Kidney tubule cell (primary cell): ENCODE data around the gene GTPBP4.
"Not testable (repeated sequence)": the region's sequence is repeated elsewhere in the genome, so short reads cannot be mapped to it uniquely, and the experiment has no call there.

ENCODE experiments used
- DNase-seq: peaks from one replicate; pipeline ENCODE4 v3.0.0-alpha.2; 2018; ENCODE audit warnings: low spot score

Gene GTPBP4

DNA sequence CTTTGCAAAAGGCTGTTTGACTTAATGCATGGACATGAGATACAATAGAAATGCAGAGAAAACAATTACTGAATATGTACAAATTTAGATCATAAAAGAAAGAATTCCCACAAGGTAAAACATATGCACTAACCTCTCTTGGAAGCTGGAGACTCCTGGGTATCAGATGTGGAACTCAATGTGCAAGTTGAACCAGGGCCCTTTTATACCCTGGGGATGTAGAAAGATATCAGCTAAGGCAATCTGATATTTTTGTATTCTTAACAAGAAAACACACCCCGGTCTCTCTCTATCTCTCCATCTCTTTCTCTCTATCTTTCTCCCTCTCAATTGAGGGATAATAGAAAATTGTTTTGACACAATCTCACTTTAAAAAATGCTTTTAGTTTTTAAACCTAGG, 37.4 kb downstream of the GTPBP4 start, which contains the start of gene IDI2:
IDI2 (minus strand) TSS at position 177 of the 400 bp plus-strand sequence. CDS start 1,136 bp downstream, outside the sequence.
- no peak for DNase-seq

DNA sequence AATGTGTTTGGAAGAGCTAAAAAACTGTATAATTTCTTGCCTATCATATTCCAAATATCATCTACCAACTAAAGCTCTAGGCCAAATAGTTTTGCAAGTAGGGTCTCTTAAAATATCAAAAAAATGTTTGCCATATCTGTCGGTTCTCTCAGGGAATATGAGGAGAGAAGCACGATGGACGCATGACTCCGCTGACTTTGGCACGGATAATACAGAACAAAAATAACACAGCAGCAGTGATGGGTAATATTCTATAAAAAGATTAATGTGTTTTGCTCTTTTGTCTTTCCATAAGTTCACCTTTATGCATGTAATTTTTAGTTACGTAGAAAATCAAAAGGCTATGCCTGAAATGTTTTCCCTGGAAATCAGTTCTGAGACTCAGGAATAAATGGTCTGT, 38.3 kb downstream of the GTPBP4 start:
- DNase-seq = no peak

DNA sequence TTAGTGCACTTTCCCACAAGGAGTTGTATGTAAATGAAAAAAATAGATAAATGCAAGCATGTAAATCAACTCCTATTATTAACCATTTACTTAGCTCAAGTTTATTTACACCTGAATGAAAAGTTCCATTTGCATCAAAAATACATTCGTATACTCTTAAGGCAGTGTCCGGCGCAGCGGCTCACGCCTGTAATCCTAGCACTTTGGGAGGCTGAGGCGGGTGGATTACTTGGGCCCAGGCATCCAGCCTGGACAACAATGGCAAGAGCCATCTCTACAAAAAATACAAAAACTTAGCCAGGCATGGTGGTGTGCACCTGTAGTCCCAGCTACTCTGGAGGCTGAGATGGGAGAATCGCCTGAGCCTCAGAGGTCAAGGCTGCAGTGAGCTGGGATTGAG, 41.6 kb downstream of the GTPBP4 start:
- no peak for DNase-seq

DNA sequence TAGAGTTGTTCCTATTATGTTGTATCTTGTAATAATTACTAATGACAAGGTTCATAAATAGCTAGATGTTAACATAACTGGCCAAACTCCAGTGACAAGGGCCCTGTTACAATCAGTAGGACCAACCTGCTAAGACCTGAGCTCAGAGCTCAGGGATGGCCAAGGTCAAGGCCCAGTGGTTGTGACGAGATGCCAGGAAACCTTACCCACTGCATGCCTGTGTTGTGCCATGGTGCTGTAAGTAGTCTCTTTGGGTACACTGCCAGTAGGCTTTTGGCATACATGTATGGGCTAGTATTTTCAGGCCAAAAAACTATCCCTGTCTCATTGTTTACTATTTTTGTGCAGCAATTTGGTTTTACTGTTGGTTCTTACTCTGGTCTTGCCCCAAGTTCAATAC, 45.4 kb downstream of the GTPBP4 start:
- DNase-seq = no peak

DNA sequence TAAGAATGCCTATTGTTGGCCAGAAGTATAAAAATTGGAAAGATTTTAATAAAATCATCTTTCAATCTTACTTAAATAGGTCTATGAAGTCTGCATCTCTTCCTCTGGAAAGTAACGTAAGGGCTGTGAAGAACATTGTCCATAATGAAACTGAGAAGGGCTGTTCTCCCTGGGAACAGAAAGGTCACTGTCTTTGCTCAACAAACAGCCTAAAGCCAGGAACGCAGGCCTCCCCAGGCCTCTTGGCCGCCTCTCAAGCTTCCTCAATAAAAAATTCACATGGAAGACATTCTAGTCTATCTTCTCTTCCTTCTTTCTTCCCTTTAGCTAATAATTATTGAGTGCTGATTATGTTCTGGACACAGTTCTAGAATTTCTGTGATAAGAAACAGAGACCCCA, 46.5 kb downstream of the GTPBP4 start:
- DNase-seq = no peak

DNA sequence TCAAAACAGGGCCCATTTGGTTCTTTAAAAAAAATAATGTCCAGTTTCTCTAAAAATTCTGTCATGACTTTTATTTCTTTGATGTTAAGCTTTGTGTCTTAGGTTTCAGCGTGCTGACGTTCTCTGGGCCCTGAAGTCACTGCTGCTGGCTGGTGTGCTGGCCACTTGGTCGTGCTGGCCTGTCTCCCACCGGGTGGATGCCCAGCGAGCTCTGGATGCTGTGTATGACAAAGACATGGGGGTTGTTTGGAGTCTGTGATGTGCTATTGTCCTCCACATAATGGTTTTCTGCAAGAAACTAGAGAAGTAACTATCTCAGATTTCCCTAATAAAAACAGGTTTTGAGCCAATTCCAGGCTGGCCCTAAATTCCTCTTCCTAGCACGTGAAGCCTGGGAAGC, 47.0 kb downstream of the GTPBP4 start:
- no peak for DNase-seq

DNA sequence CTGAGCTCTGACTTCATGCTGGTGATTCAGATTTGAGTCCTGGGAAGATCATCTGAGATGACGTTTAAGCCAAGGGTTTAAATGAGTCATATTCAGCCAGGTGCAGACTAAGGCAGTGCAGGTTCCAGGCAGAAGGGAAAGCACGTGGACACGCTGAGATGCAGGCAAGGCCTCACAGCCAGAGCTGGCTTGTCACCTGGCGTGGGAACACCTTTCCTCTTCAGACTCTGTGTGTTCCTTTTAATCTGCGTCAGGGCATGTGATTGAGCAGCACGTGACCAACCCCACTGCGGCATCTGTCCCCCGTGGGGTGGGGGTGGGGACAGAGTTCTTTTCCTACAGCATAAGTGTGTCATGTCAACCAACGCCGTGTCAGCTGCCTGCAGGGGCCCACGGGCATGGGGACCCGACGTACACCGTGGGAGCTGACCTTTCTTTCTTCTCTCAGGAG, 48.1 kb downstream of the GTPBP4 start:
- peak; percentile 92 for DNase-seq

DNA sequence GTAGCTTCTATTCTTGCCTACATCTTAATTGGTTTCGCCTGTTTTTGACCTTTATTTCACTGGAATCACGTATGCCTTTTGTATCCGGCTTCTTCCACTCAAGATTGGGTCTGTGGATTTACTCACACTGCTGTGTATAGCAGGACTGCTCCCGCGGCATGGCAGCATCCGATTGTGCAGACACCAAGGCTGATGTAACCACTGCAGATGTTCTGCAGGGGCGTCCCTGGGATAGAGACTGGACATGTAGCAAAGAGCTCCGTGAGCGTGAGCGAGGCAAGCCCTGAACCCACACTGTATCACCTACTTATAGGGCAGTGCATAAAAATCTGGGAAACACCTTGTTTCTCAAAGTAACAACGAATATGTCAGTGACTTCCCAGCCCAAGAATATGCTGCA, 48.9 kb downstream of the GTPBP4 start:
- no peak for DNase-seq

DNA sequence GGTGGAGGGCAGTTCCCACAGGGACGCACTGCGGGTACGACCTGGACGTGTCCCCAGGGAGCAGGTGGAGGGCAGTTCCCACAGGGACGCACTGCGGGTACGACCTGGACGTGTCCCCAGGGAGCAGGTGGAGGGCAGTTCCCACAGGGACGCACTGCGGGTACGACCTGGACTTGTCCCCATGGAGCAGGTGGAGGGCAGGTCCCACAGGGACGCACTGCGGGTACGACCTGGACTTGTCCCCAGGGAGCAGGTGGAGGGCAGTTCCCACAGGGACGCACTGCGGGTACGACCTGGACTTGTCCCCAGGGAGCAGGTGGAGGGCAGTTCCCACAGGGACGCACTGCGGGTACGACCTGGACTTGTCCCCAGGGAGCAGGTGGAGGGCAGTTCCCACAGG, 50.5 kb downstream of the GTPBP4 start:
- DNase-seq = not testable (repeated sequence)

DNA sequence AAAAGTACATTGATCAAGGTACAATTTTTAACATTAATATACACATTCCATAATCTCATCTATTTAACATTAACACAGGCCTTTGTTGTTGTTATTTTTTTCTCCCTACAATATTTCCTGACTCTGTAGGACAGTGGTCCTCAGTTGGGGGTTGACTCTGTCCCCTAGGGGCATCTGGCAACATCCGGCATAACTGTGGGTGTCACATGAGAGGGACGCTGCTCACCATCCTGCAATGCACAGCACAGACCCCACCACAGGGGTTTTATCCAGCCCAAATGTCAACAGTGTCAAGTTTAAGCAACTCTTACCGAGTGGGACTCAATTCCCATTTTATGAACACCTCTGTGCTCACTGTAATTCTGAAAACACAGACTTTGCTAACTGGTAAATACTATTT, 51.9 kb downstream of the GTPBP4 start:
- no peak for DNase-seq

DNA sequence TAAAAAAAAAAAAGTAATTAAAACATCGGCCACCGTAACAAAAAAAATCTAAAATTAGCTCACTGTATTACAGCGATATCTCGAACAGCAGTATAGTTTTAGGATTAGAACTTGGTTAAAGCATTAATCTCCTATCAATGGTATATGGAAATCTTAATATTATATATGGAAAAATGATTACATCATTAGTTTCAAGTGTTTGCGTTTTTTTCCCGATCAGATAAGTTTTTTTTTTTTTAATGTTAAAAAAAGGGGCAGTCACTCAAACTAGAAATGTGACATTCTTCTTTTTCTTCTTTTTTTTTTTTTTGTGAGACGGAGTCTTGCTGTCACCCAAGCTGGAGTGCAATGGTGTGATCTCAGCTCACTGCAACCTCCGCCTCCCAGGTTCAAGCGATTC, 53.3 kb downstream of the GTPBP4 start:
- no peak for DNase-seq

DNA sequence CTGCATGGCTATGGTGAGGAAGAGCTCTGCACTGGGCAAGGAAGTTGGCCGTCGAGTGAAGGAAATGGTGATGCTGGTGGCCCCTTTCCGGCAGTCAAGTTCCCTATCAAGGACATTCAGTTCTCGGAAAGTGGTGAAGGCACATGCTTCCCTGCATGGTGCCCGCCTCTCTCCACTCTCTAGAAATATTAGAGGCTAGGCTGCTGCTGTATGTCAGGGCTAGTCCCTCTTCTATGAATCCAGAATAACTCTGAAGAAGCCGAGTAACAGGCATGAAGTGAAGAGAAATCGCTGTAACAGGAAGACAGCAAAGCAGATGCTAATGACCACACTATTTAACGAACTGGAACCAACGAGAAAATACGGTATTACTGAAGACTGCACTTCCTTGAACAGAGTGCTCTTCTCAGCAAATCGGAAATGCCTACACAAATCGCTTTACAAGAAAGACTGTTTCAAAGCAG, 55.3 kb downstream of the GTPBP4 start:
- no peak for DNase-seq

DNA sequence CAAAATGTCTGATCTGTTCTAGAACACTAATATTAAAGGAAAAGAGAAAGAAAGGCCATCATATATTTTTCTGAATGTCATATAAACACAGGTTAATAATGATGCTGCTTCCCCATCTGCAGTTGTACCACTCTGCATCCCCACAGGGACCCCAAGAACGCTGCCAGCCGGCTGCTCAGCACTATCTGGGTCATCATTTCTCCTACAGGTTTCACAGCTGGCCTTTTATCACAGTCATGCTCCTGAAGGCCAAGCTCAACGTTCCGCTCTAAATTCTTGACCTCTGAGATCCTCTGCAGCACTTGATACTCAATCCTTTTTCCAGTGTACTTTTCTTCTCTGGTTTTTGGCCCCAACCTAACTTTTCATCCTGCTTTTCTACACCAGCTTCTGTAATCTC, 55.9 kb downstream of the GTPBP4 start:
- DNase-seq = no peak

DNA sequence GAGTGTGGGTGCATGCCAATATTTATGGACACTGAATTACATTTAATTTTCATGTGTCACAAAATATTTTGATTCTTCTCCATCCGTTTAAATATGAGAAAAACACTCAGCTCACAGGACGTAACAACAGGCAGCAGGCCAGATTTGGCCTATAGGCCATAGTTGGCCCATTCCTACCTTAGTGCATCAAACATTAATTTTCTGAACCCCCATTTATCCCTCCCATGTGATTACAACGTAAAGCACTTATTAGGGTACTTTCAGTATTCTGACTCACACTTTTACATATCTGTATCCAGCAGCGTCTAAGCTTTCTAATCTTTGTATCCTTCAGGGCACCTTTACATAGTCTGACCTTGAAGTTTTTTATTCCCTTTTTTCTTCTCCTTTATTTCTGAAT, 56.7 kb downstream of the GTPBP4 start:
- no peak for DNase-seq

DNA sequence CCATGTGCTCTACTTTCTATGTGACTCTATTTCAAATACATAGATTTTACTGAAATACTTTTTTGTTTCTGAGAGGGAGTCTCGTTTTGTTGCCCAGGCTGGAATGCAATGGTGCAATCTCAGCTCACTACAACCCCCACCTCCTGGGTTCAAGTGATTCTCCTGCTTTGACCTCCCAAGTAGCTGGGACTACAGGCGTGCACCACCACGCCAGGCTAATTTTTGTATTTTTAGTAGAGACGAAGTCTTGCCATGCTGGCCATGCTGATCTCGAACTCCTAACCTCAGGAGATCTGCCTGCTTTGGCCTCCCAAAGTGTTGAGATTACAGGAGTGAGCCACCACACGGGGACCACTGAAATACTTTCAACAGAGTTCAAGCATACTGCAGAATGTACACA, 57.2 kb downstream of the GTPBP4 start:
- DNase-seq = no peak

DNA sequence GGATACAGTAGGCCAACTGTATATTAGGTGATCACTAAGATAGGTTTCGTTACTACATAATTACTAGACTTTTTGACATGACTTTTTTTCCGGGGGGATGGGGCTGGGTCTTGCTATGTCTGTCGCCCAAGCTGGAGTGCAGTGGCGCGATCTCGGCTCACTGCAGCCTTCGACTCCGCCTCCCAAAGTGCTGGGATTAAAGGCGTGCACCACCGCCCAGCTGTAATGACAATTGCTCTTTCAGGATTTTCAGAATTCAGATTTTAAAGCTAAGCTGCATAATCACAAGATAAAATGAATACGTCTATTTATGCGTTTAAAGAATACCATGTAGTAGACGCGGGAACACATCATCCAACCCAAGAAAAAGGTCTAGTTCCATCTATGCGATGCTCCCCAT, 59.7 kb downstream of the GTPBP4 start:
- DNase-seq = peak; percentile 24

DNA sequence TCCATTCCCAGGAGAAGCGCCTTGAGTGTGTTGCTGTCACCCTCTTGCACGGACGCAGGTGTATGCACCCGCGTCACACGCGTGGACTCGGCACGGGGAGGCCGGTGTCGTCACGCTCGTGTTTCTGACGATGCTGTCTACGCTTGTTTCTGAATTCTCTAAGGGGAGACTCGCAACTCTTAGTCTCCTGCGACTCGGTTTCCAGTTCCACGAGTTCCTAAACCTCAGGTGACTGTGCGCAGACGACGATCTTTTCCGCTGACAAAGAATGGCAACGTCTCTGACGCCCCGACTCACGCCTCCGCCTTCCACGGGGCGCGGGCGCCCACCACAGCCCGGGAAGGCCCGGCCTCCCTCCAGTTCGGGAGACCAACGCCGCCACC, 60.1 kb downstream of the GTPBP4 start:
- no peak for DNase-seq

DNA sequence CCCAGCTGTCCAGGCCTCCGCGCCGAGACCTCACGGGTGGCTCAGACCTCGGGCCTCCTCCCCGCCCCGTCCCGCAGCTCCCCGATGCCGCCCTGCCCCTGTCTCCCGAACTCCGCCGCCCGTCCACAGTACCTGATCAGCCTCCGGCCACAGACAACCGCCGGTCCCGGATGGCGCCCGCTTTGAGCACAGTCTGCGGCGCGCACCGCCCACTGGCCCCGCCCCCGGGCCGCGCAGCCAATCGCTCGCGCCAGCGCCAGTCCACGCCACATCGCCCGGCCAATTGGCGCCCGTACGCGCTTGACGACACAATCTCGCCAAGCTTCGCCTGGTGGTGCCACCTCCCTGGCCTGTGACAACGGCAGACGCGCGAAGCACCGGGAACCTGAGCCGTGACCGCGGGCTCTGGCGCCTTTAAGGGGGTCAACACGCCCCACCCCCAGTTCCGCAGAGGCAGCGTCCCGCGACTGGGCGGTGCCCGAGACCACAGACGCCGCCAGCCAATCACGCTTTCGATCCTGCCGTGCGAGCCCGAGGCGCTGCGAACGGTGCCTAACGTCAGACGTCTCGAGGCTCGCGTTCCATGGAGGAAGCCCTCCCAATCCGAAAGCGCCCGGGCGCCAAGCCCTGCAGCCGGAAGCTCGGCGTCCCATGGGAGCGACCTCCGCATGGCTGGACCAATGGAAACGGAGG, 60.6 kb downstream of the GTPBP4 start, which contains the start of gene IDI1:
IDI1 (minus strand) TSS at position 388 of the 693 bp plus-strand sequence; CDS start at position 272, 116 bp downstream.
- DNase-seq = peak; percentile 99

DNA sequence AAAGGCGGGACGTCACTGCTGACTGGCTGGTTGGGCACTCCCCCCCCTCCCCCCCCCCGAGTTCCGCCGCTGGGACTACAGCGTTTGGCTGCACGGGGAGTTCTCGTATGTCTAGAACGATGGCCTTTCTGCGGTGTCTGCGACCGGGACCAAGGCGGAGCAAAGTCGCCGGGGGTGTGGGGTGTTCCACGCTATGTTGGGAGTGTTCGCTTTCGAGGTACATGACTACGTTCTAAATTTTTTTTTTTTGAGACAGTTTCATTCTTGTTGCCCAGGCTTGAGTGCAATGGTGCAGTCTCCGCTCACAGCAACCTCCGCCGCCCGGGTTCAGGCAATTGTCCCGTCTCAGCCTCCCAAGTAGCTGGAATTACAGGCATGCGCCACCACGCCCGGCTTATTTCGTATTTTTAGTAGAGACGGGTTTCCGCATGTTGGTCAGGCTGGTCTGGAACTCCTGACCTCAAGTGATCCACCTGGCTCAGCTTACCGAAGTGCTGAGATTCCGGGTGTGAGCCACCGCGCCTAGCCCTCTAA, 61.3 kb downstream of the GTPBP4 start:
- no peak for DNase-seq

DNA sequence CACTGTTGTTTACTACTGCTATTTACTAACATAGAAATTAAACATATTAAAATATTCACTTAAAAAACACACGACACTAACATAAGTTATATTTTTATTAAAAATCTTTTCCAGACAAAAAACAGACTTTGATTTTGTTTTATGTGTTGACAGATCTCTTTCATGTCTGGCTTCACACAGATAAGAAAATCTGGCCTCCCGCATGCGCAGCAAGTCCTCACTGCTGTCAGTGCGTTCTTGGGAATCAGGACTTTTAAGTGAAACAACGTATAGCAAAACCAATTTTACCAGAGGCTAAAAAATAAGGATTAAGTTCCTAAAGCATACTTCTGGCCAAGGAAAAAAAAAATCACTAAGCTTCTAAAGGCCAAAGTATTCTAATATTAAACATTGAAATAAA, 61.9 kb downstream of the GTPBP4 start:
- DNase-seq = no peak

DNA sequence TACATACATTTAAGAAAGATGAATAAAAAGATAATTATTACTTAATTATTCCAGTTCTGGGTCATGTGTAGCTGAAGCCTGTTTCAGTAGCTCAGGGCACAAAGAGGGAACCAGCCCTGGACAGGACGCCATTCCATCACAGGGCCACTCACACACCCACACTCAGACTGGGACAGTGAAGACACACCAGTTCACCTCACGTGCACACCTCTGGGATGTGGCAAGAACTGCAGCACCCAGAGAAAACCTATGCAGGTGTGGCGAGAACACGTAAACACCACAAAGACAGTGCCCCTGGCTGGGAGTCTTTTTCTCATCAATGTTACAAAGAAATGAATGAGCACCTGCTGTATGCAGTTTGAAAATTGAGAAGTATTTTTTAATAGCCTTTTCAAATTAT, 62.3 kb downstream of the GTPBP4 start:
- DNase-seq = peak; percentile 35

DNA sequence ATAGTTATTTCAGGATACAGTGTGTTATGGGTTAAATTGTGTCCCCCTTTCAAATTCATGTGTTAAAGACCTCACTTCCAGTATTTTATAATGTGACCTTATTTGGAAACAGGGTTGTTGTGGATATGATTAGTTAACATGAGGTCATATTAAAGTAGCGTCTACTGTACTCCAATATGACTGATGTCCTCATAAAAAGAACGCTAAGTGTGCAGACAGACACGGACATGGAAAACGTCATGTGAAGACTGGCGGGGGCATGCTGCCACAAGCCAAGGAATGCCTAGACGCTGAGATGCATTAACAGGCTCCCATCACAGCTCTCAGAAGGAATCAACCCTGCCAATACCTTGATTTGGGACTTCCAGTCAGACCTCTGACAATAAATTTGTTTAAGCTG, 66.5 kb downstream of the GTPBP4 start:
- DNase-seq = no peak

DNA sequence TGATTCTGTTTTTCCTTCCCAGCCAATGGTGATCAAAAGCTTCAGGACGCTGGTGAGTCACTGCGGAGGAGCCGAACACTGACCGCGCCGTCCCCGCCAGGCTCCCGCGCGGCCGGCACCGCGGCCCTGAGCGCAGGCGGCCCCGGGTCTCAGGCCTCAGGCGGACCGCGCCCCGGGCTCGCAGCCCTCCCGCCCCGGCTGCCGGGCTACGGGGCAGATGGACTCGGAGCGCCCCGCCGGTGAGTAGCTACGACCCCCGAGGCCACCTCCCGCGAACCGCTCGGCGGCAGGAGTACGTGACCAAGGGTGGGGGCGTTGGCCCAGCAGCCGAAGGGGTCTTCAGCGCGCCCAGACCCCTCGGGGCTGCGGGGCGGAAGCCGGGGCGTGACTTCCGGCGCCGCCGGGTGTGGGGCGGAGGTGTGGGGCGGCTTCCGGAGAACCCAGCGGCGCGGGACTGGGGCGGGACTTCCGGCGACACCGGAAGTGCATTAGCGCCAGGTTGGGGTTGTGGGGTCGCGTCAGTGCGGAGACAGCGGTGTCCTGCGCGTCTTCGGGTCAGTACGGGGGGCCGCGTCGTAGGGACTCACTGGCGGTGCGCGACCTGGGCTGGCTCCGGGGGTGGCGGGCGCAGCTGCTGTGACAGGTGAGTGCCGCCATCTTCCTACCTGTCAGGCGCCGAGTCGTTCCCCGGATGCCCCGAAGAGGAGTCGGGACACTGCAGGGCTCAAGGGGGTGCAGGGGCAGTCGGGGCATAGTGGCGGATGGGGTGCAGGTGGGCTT, 68.3 kb downstream of the GTPBP4 start, which contains the start of gene WDR37:
WDR37 (plus strand) TSS at position 60 of the 780 bp plus-strand sequence. CDS start 15,771 bp downstream, outside the sequence.
- peak; percentile 85 for DNase-seq
